ENCODE data around the gene MESP1. TPM values are rescaled to one million over a fixed set of nuclear protein-coding genes. Genes with fewer than 3 reads are reported as not detected.

MESP1 gene
- total and polyA plus RNA-seq, 2 experiments from 2014 or later: 0.50 to 2.7 TPM

GRCh38 chr15:89758283-89758682 lies 7.2 kb upstream of the MESP1 start:
- WGBS (ENCODE audit: low lambda C conversion rate, missing lambda C conversion rate): 85% methylated on average over 8 of the region's 8 CpGs
- no peak overlapping the region for H2AFZ ChIP-seq

GRCh38 chr15:89756897-89757296 lies 5.8 kb upstream of the MESP1 start:
- Histone ChIP-seq H3K36me3 (replicated peaks; ENCODE audit: insufficient read depth, low read depth) (no peaks in the 10 kb centered on the region), H3K4me2 (no peak overlapping the region), H3K4me1 (ENCODE audit: insufficient read depth) (peaks cover 4% of the 10 kb centered on the region), H3K27me3 (no peaks in the 10 kb centered on the region), H3K27ac (peak overlapping the region; percentile 48), H4K20me1 (ENCODE audit: insufficient read depth, poor library complexity, severe bottlenecking) (no peaks in the 10 kb centered on the region), H3K79me2 (no peaks in the 10 kb centered on the region), H3K9me2 (replicated peaks; ENCODE audit: insufficient read depth) (no peaks in the 10 kb centered on the region), H3K4me3 (no peak overlapping the region), H3K9me3 (ENCODE audit: low read depth) (no peaks in the 10 kb centered on the region), H2AFZ (no peak overlapping the region)
- TF ChIP-seq EZH2phosphoT487 (IDR thresholded peaks at IDR 0.05; ENCODE audit: low read depth, severe bottlenecking, unreplicated experiment): peak; percentile 42
- no peak for TF ChIP-seq EZH2 (IDR thresholded peaks at IDR 0.05; ENCODE audit: borderline replicate concordance)
- DNase-seq (ENCODE audit: low spot score): peak; percentile 51
- WGBS (ENCODE audit: low lambda C conversion rate, missing lambda C conversion rate): 49% methylated on average over 7 of the region's 7 CpGs

More at GRCh38 chr15:89758283-89758682, 7.2 kb upstream of the MESP1 start:
- no peak overlapping the region for H3K27ac ChIP-seq
- H3K4me1 ChIP-seq (ENCODE audit: insufficient read depth): peaks cover 10% of the 10 kb centered on the region
- H3K79me2 ChIP-seq: no peaks in the 10 kb centered on the region
- H4K20me1 ChIP-seq (ENCODE audit: insufficient read depth, poor library complexity, severe bottlenecking): no peaks in the 10 kb centered on the region
- H3K9me2 ChIP-seq (replicated peaks; ENCODE audit: insufficient read depth): no peaks in the 10 kb centered on the region
- no peak for TF ChIP-seq EZH2 (IDR thresholded peaks at IDR 0.05; ENCODE audit: borderline replicate concordance)
- no peak for TF ChIP-seq EZH2phosphoT487 (IDR thresholded peaks at IDR 0.05; ENCODE audit: low read depth, severe bottlenecking, unreplicated experiment)
- TF ChIP-seq CTCF (IDR thresholded peaks at IDR 0.05; ENCODE audit: poor library complexity): no peak
- no peaks in the 10 kb centered on the region for H3K27me3 ChIP-seq
- H3K36me3 ChIP-seq (replicated peaks; ENCODE audit: insufficient read depth, low read depth): no peaks in the 10 kb centered on the region
- H3K4me2 ChIP-seq: no peak overlapping the region
- DNase-seq (ENCODE audit: low spot score): no peak
- no peak overlapping the region for H3K4me3 ChIP-seq
- no peaks in the 10 kb centered on the region for H3K9me3 ChIP-seq (ENCODE audit: low read depth)

GRCh38 chr15:89755701-89756100 lies 4.7 kb upstream of the MESP1 start:
- no peaks in the 10 kb centered on the region for H3K4me1 ChIP-seq (ENCODE audit: insufficient read depth)
- TF ChIP-seq EZH2 (IDR thresholded peaks at IDR 0.05; ENCODE audit: borderline replicate concordance) (no peak), EZH2phosphoT487 (IDR thresholded peaks at IDR 0.05; ENCODE audit: low read depth, severe bottlenecking, unreplicated experiment) (no peak), CTCF (IDR thresholded peaks at IDR 0.05; ENCODE audit: poor library complexity) (no peak)
- 100% methylated on average over 4 of the region's 4 CpGs for WGBS (ENCODE audit: low lambda C conversion rate, missing lambda C conversion rate)
- H2AFZ ChIP-seq: no peak overlapping the region
- no peaks in the 10 kb centered on the region for H3K27me3 ChIP-seq
- H3K79me2 ChIP-seq: no peaks in the 10 kb centered on the region
- no peak overlapping the region for H3K4me3 ChIP-seq
- H3K27ac ChIP-seq: no peak overlapping the region
- no peaks in the 10 kb centered on the region for H3K9me2 ChIP-seq (replicated peaks; ENCODE audit: insufficient read depth)
- no peaks in the 10 kb centered on the region for H3K9me3 ChIP-seq (ENCODE audit: low read depth)
- no peaks in the 10 kb centered on the region for H3K36me3 ChIP-seq (replicated peaks; ENCODE audit: insufficient read depth, low read depth)
- H4K20me1 ChIP-seq (ENCODE audit: insufficient read depth, poor library complexity, severe bottlenecking): no peaks in the 10 kb centered on the region
- no peak for DNase-seq (ENCODE audit: low spot score)
- H3K4me2 ChIP-seq: no peak overlapping the region

GRCh38 chr15:89754361-89755154 lies 3.5 kb upstream of the MESP1 start:
- no peak overlapping the region for H3K27ac ChIP-seq
- H3K4me1 ChIP-seq (ENCODE audit: insufficient read depth): peaks cover 6% of the 10 kb centered on the region
- DNase-seq (ENCODE audit: low spot score): no peak
- no peak for TF ChIP-seq EZH2 (IDR thresholded peaks at IDR 0.05; ENCODE audit: borderline replicate concordance)
- no peaks in the 10 kb centered on the region for H3K9me3 ChIP-seq (ENCODE audit: low read depth)
- no peaks in the 10 kb centered on the region for H3K9me2 ChIP-seq (replicated peaks; ENCODE audit: insufficient read depth)
- no peaks in the 10 kb centered on the region for H3K79me2 ChIP-seq
- no peaks in the 10 kb centered on the region for H3K36me3 ChIP-seq (replicated peaks; ENCODE audit: insufficient read depth, low read depth)
- H4K20me1 ChIP-seq (ENCODE audit: insufficient read depth, poor library complexity, severe bottlenecking): no peaks in the 10 kb centered on the region
- H3K4me2 ChIP-seq: no peak overlapping the region
- H2AFZ ChIP-seq: no peak overlapping the region
- peaks cover 8% of the 10 kb centered on the region for H3K27me3 ChIP-seq
- H3K4me3 ChIP-seq: no peak overlapping the region
- WGBS (ENCODE audit: low lambda C conversion rate, missing lambda C conversion rate): 80% methylated on average over 8 of the region's 8 CpGs
